ENCODE results near the gene ZBTB16.

Gene ZBTB16

DNA sequence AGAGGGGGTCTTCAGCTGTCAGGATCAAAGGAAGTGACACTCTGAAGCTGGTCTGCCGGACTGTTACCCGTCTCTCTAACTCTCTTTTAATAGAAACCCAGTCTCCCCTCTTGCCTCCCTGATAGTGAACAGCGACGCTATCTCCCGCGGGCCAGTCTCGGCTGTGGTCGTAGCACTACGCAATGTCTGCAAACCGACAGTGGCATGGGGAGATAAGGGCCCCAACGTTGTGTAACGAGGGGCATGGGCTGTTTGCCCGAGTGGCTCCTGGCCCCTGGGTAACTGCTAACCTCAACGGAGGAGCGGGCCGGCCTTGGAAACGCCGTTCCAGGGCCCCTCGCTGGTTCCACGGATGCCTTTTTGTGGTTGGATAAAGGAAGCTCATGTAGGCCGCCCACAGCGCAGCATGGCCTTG is 23.3 kb downstream of the ZBTB16 start:
- Histone ChIP-seq H3K4me1 (peaks cover 21% of the 10 kb centered on the region), H3K36me3 (ENCODE audit: control insufficient read depth, insufficient read depth, low read length) (no peaks in the 10 kb centered on the region), H2AFZ (no peak overlapping the region), H3K27me3 (ENCODE audit: control insufficient read depth, insufficient read depth, low read length) (no peaks in the 10 kb centered on the region), H3K9me3 (ENCODE audit: control insufficient read depth, low read length) (no peaks in the 10 kb centered on the region), H3K9ac (no peak overlapping the region), H3K4me3 (ENCODE audit: low read depth, low read length) (no peak overlapping the region), H3K27ac (no peak overlapping the region), H3K79me2 (peaks cover 44% of the 10 kb centered on the region), H3K4me2 (ENCODE audit: low read length) (no peak overlapping the region)
- TF ChIP-seq, protein P1, sequence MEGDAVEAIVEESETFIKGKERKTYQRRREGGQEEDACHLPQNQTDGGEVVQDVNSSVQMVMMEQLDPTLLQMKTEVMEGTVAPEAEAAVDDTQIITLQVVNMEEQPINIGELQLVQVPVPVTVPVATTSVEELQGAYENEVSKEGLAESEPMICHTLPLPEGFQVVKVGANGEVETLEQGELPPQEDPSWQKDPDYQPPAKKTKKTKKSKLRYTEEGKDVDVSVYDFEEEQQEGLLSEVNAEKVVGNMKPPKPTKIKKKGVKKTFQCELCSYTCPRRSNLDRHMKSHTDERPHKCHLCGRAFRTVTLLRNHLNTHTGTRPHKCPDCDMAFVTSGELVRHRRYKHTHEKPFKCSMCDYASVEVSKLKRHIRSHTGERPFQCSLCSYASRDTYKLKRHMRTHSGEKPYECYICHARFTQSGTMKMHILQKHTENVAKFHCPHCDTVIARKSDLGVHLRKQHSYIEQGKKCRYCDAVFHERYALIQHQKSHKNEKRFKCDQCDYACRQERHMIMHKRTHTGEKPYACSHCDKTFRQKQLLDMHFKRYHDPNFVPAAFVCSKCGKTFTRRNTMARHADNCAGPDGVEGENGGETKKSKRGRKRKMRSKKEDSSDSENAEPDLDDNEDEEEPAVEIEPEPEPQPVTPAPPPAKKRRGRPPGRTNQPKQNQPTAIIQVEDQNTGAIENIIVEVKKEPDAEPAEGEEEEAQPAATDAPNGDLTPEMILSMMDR (IDR thresholded peaks at IDR 0.05), result no peak

DNA sequence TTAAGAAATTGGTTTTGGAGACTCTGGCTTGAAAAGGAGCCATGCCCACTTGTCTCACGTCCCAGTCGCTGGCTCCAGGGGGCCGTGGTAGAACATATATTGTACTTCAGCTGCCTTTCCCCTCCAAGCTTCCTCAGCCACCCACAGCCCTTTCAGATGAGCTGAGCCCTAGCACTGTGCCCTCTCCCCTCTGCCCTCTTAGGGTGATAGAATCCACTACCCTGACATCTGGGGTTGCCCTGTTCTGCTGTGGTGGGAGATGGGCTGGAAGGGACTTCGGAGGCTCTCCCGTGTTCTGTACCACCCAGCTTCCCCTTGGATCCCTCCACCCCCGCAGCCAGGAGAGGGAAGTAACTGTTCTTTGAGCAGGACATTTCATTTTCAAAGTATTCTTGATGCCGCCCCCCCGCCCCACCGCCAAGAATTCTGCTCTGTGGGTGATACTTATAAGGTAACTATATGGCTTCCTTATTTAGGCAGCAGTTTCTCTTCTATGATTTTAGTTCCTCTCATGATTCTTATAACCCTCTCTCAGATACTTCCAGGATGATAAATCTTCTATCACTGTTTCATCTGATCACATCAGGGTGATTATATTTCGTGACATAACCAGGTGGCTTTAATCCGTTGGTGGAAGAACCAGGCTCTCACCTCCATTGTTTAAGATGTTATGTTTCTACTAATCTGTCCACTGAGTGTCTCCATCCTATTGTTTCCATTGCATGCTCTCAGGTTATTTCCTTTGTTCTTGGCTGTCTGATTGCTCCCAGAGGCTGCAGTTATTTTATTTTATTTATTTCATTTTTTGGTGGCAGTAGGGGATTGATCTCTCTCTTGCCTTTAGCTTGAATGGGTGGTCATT is 24.1 kb downstream of the ZBTB16 start:
- no peak overlapping the region for H3K27ac ChIP-seq
- no peaks in the 10 kb centered on the region for H3K36me3 ChIP-seq (ENCODE audit: control insufficient read depth, insufficient read depth, low read length)

DNA sequence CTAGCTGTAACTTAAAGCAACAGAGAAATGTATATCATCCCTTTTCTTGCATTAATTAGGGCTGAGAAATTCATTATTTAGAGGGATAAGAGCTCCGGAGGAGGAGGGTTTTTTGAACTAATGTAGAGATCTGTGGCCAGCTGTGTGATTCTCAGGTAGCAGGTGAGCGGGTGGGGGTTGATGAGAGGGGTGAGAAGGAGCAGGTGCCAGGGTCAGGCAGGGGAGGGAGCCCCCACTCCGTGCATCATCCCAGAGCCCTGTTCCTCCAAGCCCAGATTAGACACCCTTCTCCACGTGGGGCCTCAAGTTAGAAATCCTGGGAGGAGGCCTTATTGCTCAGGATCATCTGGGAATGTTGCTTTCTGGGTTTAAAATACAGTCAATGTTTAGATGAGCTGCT is 24.9 kb downstream of the ZBTB16 start:
- peaks cover 19% of the 10 kb centered on the region for H3K4me1 ChIP-seq
- H3K79me2 ChIP-seq, result peaks cover 41% of the 10 kb centered on the region
- no peak overlapping the region for H3K4me3 ChIP-seq (ENCODE audit: low read depth, low read length)
- H3K36me3 ChIP-seq (ENCODE audit: control insufficient read depth, insufficient read depth, low read length), result no peaks in the 10 kb centered on the region
- H3K27ac ChIP-seq, result no peak overlapping the region
- no peak overlapping the region for H3K4me2 ChIP-seq (ENCODE audit: low read length)
- H3K9ac ChIP-seq, result no peak overlapping the region
- TF ChIP-seq, protein P1 (IDR thresholded peaks at IDR 0.05), result no peak
- H3K9me3 ChIP-seq (ENCODE audit: control insufficient read depth, low read length), result no peaks in the 10 kb centered on the region
- no peak overlapping the region for H2AFZ ChIP-seq
- no peaks in the 10 kb centered on the region for H3K27me3 ChIP-seq (ENCODE audit: control insufficient read depth, insufficient read depth, low read length)

More for the DNA sequence above, 24.1 kb downstream of the ZBTB16 start:
- Histone ChIP-seq H3K4me2 (ENCODE audit: low read length) (no peak overlapping the region), H3K4me1 (peaks cover 14% of the 10 kb centered on the region), H3K27me3 (ENCODE audit: control insufficient read depth, insufficient read depth, low read length) (no peaks in the 10 kb centered on the region), H3K9me3 (ENCODE audit: control insufficient read depth, low read length) (no peaks in the 10 kb centered on the region), H3K4me3 (ENCODE audit: low read depth, low read length) (no peak overlapping the region), H3K79me2 (peaks cover 44% of the 10 kb centered on the region), H3K9ac (no peak overlapping the region), H2AFZ (no peak overlapping the region)
- TF ChIP-seq, protein P1 (IDR thresholded peaks at IDR 0.05), result no peak

DNA sequence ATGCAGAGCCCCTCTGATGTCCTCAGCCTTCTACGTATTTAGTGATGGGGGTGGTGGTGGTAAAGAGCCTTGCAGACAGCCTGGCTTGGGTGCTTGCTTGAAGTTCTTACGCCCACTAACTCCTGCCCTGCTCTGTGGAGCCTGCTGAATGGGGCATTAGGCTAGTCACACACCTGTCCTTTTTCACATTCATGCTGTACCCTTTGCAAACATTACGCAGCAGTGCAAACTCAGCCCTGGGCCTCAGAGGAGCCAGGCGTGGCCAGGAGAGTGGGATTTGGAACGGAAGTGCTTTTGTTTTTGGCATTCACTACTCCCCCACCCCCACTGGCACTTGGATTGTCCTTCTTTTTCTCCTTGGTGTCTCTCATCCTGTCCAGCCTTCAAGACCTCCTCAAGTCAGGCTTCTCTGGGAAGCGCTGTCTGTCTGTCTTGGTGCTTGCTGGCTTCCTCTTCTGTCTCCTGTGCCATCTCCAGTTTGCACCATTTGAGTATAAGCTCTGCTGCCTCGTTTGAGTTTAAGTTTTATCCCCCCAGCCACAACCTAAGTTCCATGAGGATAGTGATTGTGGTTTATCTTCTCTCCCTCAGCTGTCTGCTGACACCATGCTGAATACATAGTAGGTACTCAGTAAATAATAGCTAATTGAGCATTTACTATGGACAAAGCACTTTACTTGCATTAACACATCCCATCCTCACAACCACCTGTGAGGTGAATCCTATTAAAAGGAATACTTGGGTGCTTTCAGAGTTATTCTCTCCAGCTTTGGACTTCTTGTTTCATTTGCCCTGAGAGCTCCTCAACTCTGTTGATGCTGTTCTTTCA is 26.7 kb downstream of the ZBTB16 start:
- Histone ChIP-seq H3K9ac (no peak overlapping the region), H3K27me3 (ENCODE audit: control insufficient read depth, insufficient read depth, low read length) (no peaks in the 10 kb centered on the region), H3K4me1 (peaks cover 19% of the 10 kb centered on the region), H3K4me2 (ENCODE audit: low read length) (no peak overlapping the region), H3K79me2 (peaks cover 36% of the 10 kb centered on the region), H3K27ac (no peak overlapping the region), H3K4me3 (ENCODE audit: low read depth, low read length) (no peak overlapping the region), H2AFZ (no peak overlapping the region), H3K36me3 (ENCODE audit: control insufficient read depth, insufficient read depth, low read length) (no peaks in the 10 kb centered on the region), H3K9me3 (ENCODE audit: control insufficient read depth, low read length) (no peaks in the 10 kb centered on the region)
- TF ChIP-seq, protein P1 (IDR thresholded peaks at IDR 0.05), result no peak

All from parathyroid adenoma (tissue), 2 donors.